ENCODE measurements around the gene TCF7.

TCF7 gene

GRCh38 chr5:134138416-134139376, 24.2 kb downstream of the TCF7 start:
- H3K27me3 ChIP-seq (ENCODE audit: insufficient read depth, insufficient read length): no peaks in the 10 kb centered on the region
- peaks cover 22% of the 10 kb centered on the region for H3K4me1 ChIP-seq (ENCODE audit: insufficient read depth, insufficient read length)
- no peak for DNase-seq (ENCODE audit: low read depth, low spot score)
- no peak for TF ChIP-seq ZNF274 (IDR thresholded peaks at IDR 0.05; ENCODE audit: low read depth, low read length)
- no peak for TF ChIP-seq SUZ12 (IDR thresholded peaks at IDR 0.05; ENCODE audit: extremely low read depth, insufficient read depth, insufficient read length)
- TF ChIP-seq YY1 (IDR thresholded peaks at IDR 0.05; ENCODE audit: insufficient read depth, insufficient read length): no peak
- no peaks in the 10 kb centered on the region for H3K9me3 ChIP-seq (ENCODE audit: insufficient read depth, low read length)
- peaks cover 74% of the 10 kb centered on the region for H3K36me3 ChIP-seq (ENCODE audit: insufficient read depth, insufficient read length, low read length)
- H3K9ac ChIP-seq (ENCODE audit: insufficient read length, low read depth): no peak overlapping the region
- no peak overlapping the region for H3K4me3 ChIP-seq (ENCODE audit: insufficient read length, low read depth)

GRCh38 chr5:134139377-134139851, 24.9 kb downstream of the TCF7 start:
- no peak for TF ChIP-seq ZNF274 (IDR thresholded peaks at IDR 0.05; ENCODE audit: low read depth, low read length)
- Histone ChIP-seq H3K9me3 (ENCODE audit: insufficient read depth, low read length) (no peaks in the 10 kb centered on the region), H3K27me3 (ENCODE audit: insufficient read depth, insufficient read length) (no peaks in the 10 kb centered on the region), H3K4me1 (ENCODE audit: insufficient read depth, insufficient read length) (peaks cover 22% of the 10 kb centered on the region), H3K9ac (ENCODE audit: insufficient read length, low read depth) (no peak overlapping the region), H3K4me3 (ENCODE audit: insufficient read length, low read depth) (no peak overlapping the region), H3K36me3 (ENCODE audit: insufficient read depth, insufficient read length, low read length) (peaks cover 74% of the 10 kb centered on the region)
- no peak for DNase-seq (ENCODE audit: low read depth, low spot score)

- no peaks in the 10 kb centered on the region for H3K27me3 ChIP-seq (ENCODE audit: insufficient read depth, insufficient read length)
- no peak overlapping the region for H3K4me3 ChIP-seq (ENCODE audit: insufficient read length, low read depth)
- no peak for DNase-seq (ENCODE audit: low read depth, low spot score)
- H3K9ac ChIP-seq (ENCODE audit: insufficient read length, low read depth): no peak overlapping the region
- peaks cover 75% of the 10 kb centered on the region for H3K36me3 ChIP-seq (ENCODE audit: insufficient read depth, insufficient read length, low read length)
- peaks cover 22% of the 10 kb centered on the region for H3K4me1 ChIP-seq (ENCODE audit: insufficient read depth, insufficient read length)
- TF ChIP-seq SUZ12 (IDR thresholded peaks at IDR 0.05; ENCODE audit: extremely low read depth, insufficient read depth, insufficient read length) (no peak), ZNF274 (IDR thresholded peaks at IDR 0.05; ENCODE audit: low read depth, low read length) (no peak), YY1 (IDR thresholded peaks at IDR 0.05; ENCODE audit: insufficient read depth, insufficient read length) (no peak)
- H3K9me3 ChIP-seq (ENCODE audit: insufficient read depth, low read length): no peaks in the 10 kb centered on the region
Measured at GRCh38 chr5:134139891-134140469, 25.5 kb downstream of the TCF7 start.

- peaks cover 79% of the 10 kb centered on the region for H3K36me3 ChIP-seq (ENCODE audit: insufficient read depth, insufficient read length, low read length)
- no peak overlapping the region for H3K4me3 ChIP-seq (ENCODE audit: insufficient read length, low read depth)
- H3K9ac ChIP-seq (ENCODE audit: insufficient read length, low read depth): no peak overlapping the region
- TF ChIP-seq SUZ12 (IDR thresholded peaks at IDR 0.05; ENCODE audit: extremely low read depth, insufficient read depth, insufficient read length): no peak
- no peak for TF ChIP-seq ZNF274 (IDR thresholded peaks at IDR 0.05; ENCODE audit: low read depth, low read length)
- no peak for TF ChIP-seq YY1 (IDR thresholded peaks at IDR 0.05; ENCODE audit: insufficient read depth, insufficient read length)
- H3K9me3 ChIP-seq (ENCODE audit: insufficient read depth, low read length): no peaks in the 10 kb centered on the region
- H3K4me1 ChIP-seq (ENCODE audit: insufficient read depth, insufficient read length): peaks cover 22% of the 10 kb centered on the region
- no peaks in the 10 kb centered on the region for H3K27me3 ChIP-seq (ENCODE audit: insufficient read depth, insufficient read length)
- peak; percentile 32 for DNase-seq (ENCODE audit: low read depth, low spot score)
Measured at GRCh38 chr5:134140530-134141201, 26.2 kb downstream of the TCF7 start.

- peaks cover 79% of the 10 kb centered on the region for H3K36me3 ChIP-seq (ENCODE audit: insufficient read depth, insufficient read length, low read length)
- H3K9me3 ChIP-seq (ENCODE audit: insufficient read depth, low read length): no peaks in the 10 kb centered on the region
- H3K4me1 ChIP-seq (ENCODE audit: insufficient read depth, insufficient read length): peaks cover 22% of the 10 kb centered on the region
- no peaks in the 10 kb centered on the region for H3K27me3 ChIP-seq (ENCODE audit: insufficient read depth, insufficient read length)
- TF ChIP-seq ZNF274 (IDR thresholded peaks at IDR 0.05; ENCODE audit: low read depth, low read length) (no peak), SUZ12 (IDR thresholded peaks at IDR 0.05; ENCODE audit: extremely low read depth, insufficient read depth, insufficient read length) (no peak), YY1 (IDR thresholded peaks at IDR 0.05; ENCODE audit: insufficient read depth, insufficient read length) (no peak)
- DNase-seq (ENCODE audit: low read depth, low spot score): no peak
- H3K4me3 ChIP-seq (ENCODE audit: insufficient read length, low read depth): no peak overlapping the region
- no peak overlapping the region for H3K9ac ChIP-seq (ENCODE audit: insufficient read length, low read depth)
Measured at GRCh38 chr5:134141331-134142050, 27.0 kb downstream of the TCF7 start.

GRCh38 chr5:134142052-134142451, 27.6 kb downstream of the TCF7 start:
- Histone ChIP-seq H3K4me1 (ENCODE audit: insufficient read depth, insufficient read length) (peaks cover 22% of the 10 kb centered on the region), H3K9me3 (ENCODE audit: insufficient read depth, low read length) (no peaks in the 10 kb centered on the region), H3K36me3 (ENCODE audit: insufficient read depth, insufficient read length, low read length) (peaks cover 79% of the 10 kb centered on the region), H3K9ac (ENCODE audit: insufficient read length, low read depth) (no peak overlapping the region), H3K27me3 (ENCODE audit: insufficient read depth, insufficient read length) (no peaks in the 10 kb centered on the region), H3K4me3 (ENCODE audit: insufficient read length, low read depth) (no peak overlapping the region)
- no peak for TF ChIP-seq YY1 (IDR thresholded peaks at IDR 0.05; ENCODE audit: insufficient read depth, insufficient read length)
- TF ChIP-seq SUZ12 (IDR thresholded peaks at IDR 0.05; ENCODE audit: extremely low read depth, insufficient read depth, insufficient read length): no peak
- TF ChIP-seq ZNF274 (IDR thresholded peaks at IDR 0.05; ENCODE audit: low read depth, low read length): no peak
- DNase-seq (ENCODE audit: low read depth, low spot score): no peak

Data from NT2/D1 (cell line).